Amygdala (tissue), 56 donors: ENCODE data around the gene SLC38A10.
"Not testable (repeated sequence)": the region's sequence is repeated elsewhere in the genome, so short reads cannot be mapped to it uniquely, and the experiment has no call there.

Experiments used
- DNase-seq, 56 donors: peaks; one replicate each; lab custom pipeline; 2025; lab: John Stamatoyannopoulos, UW

Gene SLC38A10

DNA sequence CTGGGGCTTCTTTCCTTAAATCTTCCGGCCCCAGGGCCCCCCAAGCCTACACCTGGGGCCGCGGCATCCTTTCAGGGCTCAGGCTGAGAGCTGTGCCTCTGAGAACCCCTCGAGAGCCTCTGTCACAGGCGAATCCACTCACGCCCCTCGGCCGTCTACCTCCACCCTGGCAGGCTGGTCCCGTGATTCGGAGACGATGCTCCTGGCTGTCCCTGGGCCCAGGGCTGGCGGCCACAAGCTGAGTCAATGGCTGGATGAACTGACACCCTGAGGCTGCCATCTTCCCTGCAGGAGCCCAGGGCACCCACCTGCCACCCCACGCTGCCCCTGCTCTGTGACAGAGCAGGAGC, 60.6 kb downstream of the SLC38A10 start:
- no peak for DNase-seq

DNA sequence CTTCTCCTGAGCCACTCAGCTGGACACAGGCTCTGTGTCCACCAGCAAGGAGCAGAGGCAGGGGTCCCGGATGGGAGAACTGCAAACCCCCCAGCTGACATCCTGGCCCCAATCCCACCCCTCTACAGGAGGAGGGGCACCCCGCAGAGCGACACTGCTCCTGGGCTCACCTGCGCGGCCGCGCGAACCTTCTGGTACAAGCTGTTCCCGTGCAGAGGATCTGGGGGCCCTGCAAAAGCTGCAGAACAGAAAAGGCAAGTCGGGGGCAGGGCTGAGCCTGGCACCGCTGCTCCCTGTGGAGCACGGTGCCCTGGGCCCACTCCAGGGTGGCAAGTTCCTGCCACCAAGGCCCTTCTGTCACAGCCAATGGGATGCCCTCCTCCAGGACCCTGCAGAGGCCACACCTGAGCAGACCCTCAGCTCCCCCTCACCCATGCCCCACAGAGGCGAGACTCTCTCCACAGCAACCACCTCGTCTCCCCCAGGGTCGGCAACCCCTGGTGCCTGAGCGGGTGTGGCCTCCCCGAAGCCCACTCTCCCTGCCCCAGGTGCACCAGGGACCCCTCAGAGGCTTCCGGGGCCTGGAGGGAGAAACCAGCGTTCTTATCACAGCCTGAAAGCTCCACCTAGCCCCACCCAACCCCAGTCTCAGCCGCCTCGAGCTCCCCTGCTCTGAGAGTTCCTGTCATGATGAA, 61.1 kb downstream of the SLC38A10 start:
- no peak for DNase-seq

DNA sequence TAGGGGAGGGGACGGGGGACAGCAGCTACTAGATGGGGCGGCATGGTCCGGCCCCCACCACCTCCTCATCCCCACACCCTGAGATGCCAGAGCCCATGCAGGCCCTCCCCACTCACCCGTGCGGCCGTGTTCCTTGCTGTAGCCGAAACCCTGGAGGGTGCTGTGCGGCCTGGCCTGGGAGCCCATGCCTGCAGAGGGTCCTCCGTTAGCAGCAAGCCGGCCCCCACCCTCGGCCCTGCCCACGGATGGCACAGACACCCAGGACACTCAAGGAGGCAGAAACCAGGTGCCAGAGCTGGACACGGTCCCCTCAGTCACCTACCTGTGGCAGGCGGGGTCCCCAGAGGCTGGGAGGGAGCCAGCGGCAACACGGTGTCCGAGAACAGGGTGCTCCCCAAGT, 61.8 kb downstream of the SLC38A10 start:
- no peak for DNase-seq

DNA sequence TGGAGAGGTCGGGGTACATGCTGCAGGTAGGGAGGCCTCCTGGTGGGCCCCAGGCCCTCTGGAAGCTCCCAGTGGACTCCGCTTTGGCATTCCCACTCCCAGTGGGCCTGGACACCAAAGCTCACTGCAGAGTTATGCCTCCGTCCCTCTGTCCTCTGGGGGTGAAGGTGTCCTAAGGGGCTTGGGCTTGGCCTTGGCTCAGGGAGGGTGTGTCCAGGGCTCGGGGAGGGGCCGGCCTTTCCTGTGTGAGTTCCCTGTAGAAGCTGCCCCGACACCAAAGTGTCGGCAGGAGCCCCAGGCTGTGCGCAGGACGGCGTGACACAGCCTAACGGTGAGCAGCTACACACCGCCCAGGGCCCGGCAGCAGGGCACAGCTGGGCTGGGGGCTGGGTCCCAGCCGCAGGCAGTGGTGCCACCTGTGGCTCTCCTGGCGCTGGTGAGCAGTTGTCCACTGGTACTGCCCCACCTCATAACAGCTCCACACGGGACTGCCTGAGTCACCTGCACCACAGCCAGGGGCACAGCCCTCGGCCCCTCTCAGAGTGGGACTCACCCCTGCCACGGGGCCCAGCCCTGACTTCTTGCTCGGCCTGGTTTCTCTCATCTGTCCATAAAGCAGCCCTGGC, 62.4 kb downstream of the SLC38A10 start:
- no peak for DNase-seq

DNA sequence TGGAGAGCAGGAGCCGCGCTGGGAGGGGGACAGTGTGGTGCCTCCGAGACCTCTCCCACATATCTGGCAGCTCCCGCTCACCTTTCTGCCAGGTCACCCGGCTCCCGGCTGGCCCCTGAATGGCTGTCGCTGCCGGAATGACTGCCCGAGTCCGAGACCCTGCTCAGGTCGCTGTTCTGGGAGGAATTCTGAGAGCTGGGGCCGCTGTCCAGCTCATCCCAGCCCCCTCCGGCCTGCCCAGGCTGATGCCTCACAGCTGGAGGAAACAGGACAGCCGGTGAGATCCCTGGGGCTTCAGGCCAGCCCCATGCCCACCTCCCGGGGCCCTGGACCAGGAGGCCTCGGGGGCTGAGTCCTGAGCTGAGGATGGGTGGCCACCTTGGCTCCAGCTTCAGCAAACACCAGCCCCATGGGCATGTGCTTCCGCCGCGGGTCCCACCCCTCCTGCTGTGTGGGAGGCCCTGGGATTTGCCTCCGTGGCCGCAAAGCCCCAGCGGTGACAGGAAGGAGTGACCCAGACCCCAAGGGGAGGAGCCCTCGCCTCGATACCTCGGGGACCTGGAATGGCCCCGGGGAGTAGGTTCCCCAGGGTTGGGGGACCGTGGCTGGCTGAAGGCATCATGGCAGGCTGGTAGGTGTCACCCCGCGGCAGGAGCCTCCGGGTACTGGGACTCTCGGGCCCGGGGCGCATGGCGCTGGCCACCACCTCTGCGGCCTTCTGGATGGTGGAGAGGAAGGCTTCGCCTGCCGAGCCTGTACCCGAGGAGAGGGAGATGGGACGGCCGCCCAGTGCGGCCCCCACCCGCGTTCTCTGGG, 63.1 kb downstream of the SLC38A10 start:
- no peak for DNase-seq

DNA sequence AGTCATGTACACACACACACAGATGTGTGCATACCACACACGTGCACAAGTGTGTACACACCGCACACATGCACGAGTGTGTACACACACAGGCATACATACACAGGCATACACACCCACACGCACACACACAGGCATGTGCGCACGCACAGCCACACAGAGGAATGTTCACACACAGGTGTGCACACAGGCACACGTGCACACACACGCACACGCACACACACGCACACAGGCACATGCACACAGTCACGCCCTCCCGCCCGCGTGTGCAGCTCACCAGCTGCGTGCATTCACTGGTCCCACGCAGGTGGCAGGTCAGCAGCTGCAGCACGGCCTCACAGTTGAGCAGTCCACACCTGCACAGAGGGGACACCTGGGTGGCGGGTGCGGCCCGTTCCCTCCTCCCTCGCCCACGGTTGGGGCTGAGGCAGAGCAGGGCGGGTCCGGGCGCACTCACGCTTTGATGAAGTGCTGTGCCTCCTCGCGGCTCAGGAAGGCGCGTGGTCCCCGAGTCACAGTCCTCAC, 63.9 kb downstream of the SLC38A10 start:
- no peak for DNase-seq

DNA sequence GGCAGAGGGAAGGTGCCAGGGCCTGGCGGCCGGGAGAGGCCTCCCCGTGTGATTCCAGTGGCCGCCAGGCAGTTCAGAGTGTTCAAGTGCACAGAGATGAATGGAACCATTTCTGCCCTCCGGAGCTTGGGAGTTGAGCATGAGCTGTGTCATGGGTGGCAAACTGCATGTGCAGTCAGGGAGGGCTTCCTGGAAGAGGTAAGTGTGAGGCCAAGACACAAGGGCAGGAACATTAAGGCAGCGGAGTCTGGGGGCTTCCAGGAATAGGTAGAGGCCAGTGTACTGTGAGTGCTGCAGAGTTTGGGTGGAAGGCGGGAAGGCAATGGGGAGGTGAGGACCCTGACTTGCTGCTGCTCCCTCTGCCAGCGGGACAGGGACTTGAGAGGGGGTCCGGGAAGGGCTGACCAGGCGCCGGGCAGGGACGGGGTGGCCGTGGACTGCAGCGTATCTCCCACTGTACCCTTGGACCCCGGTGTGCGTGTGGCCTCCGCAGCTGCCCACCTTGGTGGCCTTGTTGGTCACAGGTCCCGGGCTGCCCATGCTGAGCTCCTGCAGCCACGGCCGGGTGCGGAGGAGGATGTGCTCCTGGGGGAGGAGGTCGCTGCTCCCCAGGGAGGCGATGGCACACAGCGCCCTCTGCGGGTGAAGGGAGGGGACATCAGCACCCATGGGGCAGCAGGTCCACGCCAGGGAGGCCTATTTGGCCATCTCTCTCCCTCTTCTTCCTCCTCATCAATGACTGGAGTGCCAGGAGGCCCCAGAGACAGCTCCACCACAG, 64.9 kb downstream of the SLC38A10 start:
- no peak for DNase-seq

DNA sequence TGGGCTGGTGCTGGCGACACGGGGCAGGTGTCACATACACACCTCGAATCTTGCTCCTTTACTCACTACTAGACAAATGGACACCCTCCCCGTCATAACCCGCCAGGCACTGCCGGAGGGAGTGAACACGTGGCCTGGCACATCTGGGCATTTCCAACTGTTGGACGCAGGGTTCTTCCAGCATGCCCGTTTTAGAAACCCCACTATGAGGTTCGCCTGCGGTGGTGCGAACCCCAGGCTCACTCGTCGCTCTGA, 65.5 kb downstream of the SLC38A10 start:
- no peak for DNase-seq

DNA sequence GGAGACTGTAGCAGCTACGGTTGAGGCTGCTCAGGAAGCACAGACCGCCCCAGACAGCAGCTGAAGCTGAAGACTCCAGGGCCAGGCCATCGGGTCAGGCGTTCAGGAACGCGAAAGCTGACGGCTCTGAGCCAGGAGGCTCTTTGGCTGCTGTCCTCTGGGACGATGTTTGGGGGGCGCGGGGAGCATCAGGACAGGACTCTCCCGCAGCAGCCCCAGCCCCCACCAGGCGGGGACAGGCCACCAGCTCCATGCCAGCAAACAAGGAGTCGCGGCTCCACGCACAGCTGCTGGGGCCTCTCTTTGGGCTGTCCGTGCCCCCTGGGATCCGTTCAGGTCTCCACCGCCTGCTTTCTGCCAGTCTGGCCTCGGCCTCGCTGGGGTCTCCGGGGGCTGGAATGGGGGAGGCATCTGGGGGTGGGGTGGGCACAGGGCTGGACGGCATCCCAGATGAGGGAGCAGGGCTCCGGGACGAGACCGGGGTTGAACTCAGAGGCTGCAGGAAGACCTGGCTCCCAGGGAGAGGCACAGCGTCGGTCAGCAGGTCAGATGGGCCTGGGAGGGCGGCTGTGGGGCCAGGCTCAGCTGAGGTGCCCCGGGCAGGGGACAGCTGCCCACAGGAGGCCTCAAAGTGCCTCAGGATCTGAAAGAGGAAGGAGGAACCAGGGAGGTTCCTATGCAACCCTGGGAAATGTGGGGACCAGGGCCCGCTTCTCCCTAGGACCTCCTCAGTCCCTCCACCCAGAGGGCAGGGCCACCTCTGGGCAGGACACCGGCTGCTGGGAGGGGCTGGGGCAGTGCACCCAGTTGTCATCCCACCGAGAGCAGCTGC, 66.1 kb downstream of the SLC38A10 start:
- no peak for DNase-seq

DNA sequence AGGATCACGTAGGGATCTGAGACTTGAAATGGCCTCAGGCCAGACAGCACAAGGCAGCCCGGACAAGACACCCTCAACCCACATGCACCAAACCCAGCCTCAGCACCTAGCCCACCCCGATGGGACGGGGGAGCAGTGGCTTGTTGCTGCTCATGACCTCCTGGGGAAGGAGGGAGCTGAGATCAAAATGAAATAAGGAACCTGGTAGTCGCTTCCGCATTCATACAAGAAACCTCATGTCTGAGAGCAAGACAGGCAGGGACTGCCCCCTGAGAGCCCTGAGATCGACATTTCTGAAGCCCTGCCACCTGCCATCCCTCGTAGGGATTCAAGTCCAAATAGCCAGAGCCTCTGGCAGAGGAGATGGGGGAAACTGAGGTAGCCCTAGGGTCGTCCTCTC, 66.7 kb downstream of the SLC38A10 start:
- DNase-seq: peak in 3 of 56 donors; percentile 17 to 32 (median 27)

DNA sequence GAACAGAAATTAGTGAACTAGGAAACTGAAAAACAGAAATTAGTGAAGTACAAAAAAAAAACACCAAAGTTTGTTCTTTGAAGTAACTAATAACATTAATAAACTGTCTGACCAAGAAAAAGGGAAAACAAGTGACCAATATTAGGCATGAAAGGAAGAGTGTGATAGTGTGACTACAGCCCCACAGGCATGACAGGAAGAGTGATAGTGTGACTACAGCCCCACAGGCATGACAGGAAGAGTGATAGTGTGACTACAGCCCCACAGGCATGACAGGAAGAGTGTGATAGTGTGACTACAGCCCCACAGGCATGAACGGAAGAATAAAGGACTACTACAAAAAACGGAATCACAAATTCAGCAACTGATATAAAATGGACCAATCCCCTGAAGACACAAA, 67.5 kb downstream of the SLC38A10 start:
- not testable (repeated sequence) for DNase-seq

DNA sequence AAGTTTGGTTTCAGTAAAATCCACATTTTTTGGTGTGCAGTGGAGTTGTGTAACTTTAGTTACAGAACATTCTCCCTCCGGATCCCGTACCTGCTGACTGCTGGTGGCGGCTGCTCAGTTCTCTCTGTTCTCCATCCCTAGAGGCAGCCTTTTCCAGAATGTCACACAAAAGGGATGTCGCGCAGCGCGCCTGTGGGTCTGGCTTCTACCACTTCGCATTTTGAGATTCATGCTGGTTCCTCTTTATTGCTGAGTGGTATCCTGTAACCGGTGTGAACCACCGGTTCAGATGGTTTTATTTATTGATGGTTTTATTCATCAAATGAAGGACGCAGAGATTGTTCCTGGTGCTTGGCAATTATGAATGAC, 71.4 kb downstream of the SLC38A10 start:
- peak in 3 of 56 donors; percentile 3 to 21 (median 9) for DNase-seq

DNA sequence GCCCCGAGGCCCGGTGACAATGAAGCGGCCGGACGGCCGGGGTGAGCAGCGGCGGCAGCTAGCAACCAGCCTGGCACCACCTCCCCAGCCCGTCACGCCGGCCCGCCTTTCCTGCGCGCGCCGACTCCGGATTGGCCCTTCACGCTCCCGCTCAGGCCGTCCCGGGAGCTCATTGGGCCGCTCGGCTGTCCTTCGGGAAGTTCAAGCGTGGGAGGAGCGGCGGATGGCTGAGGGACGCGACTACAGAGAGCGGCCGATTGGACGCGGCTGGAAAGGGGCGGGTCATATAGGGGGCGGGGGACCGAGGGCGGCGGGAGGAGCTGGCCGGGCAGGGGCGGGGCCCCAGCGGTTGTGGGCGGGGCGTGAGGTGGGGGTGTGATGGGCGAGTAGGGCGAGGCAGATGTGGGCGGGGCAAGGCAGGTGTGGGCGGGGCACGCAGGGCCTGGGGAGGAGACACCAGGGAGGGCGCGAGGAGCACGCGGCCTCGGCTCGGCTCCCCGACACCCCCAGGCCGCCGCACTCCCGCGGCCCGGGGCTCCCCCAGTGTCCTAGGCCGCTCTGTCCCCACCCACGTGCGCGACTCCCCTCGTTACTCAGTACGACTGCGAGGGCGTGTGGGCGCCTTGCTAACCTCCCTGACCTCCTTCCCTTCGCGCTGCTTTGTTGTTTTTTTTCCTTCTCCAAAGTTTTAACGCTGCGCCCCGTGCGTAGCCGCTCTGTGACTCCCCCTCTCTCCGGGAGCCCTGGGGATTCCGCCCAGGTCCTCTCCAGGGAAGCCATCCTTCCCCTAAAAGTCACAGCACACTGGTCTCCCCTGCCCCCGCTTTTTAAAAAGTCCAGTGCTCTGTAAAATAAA, 72.0 kb downstream of the SLC38A10 start, which contains the start of gene CEP131:
Gene CEP131, minus strand, starts transcription at position 60 of the 856 bp plus-strand sequence. CDS start 2,909 bp downstream, outside the sequence.
- DNase-seq: peak; percentile 80 to 99 (median 97)

DNA sequence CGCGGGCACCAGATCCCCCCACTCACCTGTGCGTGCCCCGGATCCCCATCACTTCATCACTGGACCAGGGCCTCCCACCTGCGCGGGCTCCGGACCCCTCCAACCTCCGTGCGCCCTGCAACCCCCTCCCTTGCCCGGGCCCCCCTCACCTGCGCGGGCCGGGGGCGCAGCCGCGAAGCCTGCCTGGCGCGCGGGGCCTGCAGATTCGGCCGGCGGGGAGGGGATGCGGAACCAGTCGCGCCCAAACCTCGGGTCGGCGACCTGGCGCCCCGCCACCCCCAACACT, 72.5 kb downstream of the SLC38A10 start:
- no peak for DNase-seq

DNA sequence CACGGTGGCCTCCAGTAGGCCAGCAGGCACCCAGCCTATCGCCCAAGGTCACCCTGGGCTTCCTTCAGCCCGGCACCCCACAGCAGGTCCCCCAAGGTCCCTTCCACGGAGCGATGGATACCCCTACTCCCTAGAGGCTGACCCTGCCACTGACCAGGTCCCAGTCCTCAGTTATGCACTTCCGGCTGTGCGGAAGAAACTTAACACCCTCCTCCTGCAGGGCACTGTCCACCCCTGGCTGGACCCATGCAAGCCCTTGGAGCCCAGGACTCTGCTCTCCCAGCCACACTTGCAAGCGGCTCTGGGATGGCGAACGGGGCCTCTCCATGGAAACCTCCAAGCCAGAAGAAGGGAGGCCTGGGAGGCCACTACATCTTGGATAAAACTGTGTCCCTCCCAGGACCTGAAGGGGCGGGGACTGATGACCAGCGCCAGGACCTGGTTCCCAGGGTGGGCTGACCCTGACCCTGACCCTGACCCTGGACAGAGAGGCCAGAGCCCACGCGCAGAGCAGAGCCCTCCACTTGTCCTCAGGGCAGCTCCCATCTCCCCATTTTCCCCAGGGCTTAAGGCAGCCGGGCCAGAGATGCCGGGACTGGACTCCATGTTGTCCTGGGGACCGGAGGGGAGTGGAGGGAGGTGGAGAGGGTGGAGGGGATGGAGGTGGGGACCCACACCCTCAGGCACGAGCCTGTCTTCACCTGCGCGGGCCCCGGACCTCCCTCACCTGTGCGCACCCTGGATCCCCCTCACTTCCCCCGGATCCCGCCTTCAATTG, 73.1 kb downstream of the SLC38A10 start:
- no peak for DNase-seq

DNA sequence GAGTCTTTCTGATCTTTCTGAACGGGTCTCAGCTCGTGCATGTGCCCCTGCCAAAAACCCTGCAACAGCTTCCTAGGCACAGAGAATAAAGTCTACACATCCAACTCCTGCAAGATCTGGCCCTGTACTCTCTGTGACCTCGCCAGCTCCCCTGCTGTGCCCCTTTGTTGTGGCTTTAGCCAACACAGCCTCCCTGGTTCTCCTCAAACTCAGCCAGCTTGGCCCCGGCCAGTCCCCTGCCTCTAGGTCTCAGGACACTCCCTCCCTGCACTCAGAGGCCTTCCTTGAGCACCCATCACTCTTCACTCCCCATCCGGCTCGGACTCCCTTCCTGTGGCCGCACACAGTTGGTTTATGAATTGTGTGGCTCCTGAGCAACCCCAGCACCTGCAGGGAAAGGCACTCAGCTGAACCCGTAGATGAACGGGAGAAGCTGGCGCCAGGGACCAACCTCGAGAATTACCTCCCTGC, 73.7 kb downstream of the SLC38A10 start:
- DNase-seq: no peak

DNA sequence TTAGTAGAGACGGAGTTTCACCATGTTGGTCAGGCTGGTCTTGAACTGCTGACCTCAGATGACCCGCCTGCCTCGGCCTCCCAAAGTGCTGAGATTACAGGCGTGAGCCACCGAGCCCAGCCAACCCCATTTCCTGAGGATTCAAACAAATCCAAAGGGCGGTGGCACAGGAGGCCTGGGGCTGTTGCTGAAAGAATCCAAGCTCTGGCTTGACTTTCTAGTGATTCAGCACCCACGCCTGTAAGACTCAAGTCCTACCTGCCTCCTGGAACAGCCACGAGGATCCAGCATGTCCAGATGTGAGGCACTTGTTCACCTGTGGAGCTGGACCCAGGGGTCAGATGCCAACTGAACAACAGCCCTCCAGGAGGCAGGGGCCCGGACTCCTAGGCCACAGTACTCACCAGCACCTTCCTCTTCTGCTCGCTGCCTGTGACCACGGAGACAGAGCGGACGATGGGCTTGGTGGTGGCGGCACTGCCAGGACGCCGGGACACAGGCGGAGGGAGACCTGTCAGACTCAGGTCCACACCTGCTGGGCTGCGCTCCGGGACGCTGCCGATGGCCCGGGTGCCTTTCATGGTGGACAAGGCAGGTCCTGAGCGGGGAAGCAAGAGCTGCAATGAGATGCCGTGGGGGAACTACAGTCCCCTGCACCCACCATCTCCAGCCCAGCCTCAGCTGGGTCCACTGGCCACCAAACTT, 75.5 kb downstream of the SLC38A10 start:
- DNase-seq: no peak

DNA sequence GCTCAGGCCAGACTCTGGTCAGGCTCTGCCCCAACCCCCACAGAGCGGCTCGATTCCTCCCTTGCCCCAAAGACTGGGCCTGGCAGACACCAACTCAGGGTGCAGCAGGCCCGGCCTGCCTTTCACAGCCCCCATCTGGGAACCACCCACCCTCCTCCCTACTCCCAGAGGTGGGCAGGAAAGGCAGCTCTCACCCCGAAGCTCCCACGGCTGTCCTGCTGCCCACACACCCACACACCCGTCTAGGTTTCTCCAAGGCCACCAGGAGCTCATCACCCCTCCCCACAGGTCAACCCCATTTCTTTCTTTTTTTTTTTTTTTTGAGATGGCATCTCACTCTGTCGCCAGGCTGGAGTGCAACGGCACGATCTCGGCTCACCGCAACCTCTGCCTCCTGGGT, 76.1 kb downstream of the SLC38A10 start:
- no peak for DNase-seq
